Pulmonary artery endothelial cell (primary cell): ENCODE measurements around the gene SERPINB5. TPM values are rescaled to one million over a fixed set of nuclear protein-coding genes. Genes with fewer than 3 reads are reported as not detected.
A peak's percentile ranks its signal among the peaks of the same experiment; 100 is the strongest.

Source experiments
- DNase-seq: peaks from one replicate; pipeline ENCODE4 v3.0.0-alpha.2; 2011; ENCODE audit warnings: low read depth, low spot score
- total RNA-seq: library from RNA; depleted of rRNA; stranded (reverse); fragments of >200 nt; gene quantifications from 2 replicates; pipeline ENCODE4 v1.2.3, GENCODE V29; 2014

Gene SERPINB5
- total RNA-seq, 1 donor from 2014 or later: 0.07 TPM

DNA sequence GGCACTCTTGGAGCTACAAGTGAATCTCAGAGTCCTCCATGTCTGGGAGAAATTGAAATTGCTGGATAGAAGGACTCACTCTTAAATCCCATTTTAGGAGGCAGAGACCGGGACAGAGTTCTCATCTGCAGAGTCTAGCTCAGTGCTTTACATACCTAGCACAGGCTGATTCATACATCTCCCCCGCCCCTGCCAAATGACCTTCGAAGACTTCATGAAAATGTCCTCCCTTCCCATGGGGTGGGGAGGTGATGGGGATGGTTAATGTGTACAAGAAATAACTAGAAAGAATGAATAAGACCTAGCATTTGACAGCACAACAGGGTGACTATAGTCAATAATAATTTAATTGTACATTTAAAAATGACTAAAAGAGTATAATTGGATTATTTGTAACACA is 8.2 kb upstream of the SERPINB5 start:
- DNase-seq: no peak

- DNase-seq: no peak
Observed at GRCh38 chr18:63470751-63471150, 6.0 kb upstream of the SERPINB5 start.

DNA sequence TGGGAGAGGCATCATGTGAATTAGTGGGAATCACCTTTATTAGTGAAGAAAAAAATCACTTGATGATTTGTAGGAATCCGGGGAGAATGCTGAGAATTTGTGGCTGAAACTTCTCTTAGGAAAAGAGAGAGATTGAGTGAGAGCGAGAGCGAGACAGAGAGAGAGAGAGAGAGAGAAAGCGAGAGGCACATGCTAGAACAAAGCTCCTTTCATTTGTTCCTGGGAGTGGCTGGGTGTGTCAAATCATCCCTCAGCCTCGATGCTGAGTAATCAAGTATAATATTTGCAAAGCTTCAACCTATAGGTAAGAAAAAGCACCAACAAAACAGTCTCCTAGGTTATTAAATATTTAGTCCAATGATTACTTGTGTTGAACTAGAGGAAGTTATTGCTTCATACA is 4.4 kb upstream of the SERPINB5 start:
- no peak for DNase-seq

DNA sequence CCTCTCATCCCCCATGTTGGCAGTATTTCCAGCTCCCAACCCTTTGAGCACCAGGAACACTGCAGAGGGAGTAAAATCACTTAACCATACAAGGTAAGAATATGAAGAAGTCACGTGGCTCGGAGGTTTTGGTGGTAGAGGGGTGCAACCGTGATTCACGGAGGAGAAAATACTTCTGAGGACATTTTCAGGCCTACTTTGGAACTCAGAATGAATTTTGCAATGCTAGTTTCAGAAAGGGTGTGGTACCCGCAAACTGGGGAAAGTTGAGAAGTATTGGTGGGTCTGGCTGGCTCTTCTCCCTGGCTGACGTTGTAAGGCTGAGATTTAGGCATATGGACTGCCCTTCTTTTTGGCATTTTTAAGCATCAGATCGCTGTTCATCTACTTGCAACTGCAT is 442 bp downstream of the SERPINB5 start:
- DNase-seq: no peak

GRCh38 chr18:63477968-63478367 is 1.2 kb downstream of the SERPINB5 start:
- DNase-seq: no peak

- DNase-seq: no peak
Observed at GRCh38 chr18:63479826-63480225, 3.1 kb downstream of the SERPINB5 start.

- no peak for DNase-seq
Observed at GRCh38 chr18:63480476-63480875, 3.7 kb downstream of the SERPINB5 start.

DNA sequence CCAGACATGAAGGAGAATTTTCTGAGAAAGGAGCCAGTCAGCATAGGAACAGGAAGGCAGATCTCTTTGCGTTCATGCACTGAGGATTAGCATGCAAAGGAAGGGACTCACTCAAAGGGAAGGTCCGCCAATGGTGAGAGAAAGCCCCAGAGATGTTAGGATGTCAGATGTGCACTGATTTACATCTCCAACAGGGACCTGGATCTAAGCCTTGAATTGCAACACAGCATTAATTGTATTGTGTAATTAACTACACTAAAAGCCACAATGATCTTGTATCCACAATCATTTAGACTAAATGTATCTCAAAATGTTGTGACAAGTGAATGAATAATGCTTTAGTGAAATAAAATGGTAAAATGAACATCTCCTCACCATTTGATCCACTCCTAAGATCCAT is 4.2 kb downstream of the SERPINB5 start:
- DNase-seq: no peak

DNA sequence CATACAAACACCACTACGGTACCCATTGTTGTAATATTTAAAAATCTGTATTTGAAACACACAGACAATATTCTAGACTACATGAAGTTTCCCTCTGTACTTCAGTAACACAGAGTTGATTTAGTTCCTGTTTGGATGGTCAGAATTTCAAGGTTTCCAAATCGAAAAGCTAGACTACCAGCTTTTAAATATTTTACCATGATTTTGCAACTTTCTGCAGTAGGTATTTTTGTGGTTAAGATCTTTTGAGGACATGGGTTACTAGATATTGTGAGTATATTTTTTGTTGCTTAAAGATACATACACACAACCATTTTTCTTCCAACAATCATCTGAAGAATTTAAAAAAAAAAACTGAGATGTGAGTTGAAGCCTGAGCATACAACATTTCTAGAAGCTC is 10.9 kb downstream of the SERPINB5 start:
- DNase-seq: no peak

DNA sequence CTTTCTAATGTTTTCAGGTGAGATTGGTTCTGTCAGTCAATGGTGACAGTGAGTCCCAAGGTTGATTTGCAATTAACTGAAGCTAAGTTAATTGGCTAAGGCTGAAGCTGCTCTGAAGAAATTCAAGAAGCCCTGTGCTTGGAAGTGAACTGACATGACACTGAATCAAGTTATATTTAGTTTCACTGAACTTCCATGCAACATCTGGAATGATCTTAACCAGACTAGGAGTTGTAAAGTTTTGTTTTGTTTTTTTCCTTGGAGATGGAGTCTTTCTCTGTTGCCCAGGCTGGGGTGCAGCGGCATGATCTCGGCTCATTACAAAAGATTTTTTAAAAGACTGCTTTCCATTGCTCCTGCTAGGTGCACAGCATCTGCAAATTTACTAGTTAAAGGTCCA is 11.4 kb downstream of the SERPINB5 start:
- no peak for DNase-seq

- no peak for DNase-seq
Observed at GRCh38 chr18:63492851-63493250, 16.1 kb downstream of the SERPINB5 start.

DNA sequence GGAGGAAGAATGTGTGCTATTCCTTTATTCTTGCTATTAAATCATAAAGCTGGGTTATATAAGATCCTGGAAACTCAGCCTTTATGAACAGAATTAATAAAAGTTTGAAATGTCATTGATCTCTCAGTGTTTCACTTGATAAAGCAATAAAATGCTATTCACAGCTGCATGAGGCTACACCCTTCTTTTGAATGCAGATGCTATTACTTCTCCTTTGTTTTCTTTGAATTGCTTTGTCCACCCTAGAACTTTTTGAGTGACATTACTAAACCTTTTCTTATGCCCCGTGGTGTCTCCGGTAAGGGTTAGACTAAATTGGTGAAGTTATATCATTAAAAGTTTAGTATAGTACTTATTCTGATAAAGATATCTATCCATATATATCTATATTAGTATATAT is 18.9 kb downstream of the SERPINB5 start:
- no peak for DNase-seq

- no peak for DNase-seq
Observed at GRCh38 chr18:63505566-63506335, 29.0 kb downstream of the SERPINB5 start.

DNA sequence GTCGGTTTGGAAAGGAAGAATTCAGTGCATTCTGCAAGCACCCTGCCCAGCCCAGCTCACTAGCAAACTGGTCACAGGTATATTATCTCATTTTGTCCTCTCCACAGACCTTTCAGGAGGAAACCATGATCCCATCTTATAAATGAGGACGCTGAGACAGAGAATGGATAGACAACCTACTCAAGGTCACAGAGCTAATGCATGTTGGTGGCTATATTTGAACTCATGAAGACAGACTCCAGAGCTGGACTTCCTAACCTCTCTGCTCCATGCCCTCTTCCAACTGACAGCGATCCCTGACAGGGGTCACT is 29.5 kb downstream of the SERPINB5 start:
- DNase-seq: no peak

- no peak for DNase-seq
Observed at GRCh38 chr18:63508596-63508995, 31.8 kb downstream of the SERPINB5 start.

DNA sequence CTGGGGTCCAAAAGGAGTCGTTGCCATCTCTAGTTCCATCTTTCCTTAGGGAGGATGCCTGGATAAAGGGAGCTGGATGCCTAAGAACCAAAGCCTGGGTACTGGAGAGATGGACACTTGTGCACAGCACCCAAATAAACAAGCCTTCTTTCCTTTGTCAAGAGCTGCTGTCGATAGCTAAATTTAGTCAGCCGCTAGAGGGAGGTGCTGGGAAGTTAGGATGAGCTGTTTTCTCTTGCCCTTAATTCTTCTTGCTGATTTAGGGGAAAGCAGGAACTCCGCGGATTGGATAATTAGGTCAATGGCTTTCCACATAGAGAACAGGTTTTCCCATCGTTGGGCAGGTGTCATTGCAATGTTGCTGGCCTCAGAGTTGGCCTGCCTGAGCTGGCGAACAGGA is 34.5 kb downstream of the SERPINB5 start:
- no peak for DNase-seq

DNA sequence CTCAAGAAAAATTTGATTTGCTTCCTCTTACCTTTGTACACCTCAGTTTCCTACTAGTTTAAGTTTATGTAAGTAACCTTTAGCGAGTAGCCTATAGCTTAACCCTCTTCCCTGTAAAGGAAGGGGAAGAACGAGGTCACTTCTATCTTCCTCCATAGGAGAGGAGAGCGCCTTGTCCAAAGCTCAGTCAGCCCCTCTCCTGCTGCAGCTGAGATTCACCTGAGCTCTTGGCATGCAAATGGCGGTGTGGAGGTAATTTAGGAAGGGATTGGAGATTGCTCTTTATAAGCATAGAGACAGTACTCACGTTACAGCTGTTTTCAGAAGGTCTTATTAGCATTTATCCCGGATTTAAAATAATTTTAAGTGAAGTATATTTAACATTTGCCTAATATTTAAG is 37.6 kb downstream of the SERPINB5 start:
- DNase-seq: no peak

DNA sequence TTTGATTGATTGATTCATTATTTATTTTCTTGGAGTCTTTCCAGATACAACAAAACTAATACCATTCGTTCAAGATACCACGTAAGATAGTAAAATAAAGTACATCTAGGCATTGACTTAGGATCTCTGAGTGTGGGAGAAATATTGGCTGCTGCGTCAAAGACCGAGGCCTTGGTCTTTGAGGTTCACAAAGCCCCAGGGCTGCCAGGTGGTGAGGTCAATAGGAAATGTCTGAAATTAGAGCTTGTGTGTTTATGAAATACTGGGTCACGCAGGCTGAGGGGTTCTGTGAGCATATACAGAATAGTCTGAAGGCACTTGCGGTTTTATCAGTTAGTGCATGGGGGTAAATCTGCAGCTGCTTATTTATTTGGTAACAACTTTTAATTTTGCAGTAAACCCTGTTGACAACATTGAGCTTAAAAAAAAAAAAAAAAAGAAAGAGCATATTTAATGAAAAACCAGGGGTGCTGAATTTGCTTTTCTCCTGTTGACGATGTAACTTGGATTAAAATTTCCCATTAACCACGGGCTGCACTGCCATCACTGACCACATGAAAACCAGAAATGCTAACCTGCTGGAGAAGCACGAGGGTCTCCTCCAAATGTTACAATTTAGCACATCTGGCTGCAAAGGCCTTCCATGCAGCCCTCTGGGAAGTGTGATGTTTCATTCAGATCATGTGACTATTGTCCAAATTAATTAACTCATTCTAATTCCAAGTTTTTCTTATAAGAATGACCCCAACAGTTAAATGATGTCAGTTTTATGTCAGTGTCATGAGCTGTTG is 38.3 kb downstream of the SERPINB5 start:
- no peak for DNase-seq

- DNase-seq: no peak
Observed at GRCh38 chr18:63515801-63516200, 39.0 kb downstream of the SERPINB5 start.

DNA sequence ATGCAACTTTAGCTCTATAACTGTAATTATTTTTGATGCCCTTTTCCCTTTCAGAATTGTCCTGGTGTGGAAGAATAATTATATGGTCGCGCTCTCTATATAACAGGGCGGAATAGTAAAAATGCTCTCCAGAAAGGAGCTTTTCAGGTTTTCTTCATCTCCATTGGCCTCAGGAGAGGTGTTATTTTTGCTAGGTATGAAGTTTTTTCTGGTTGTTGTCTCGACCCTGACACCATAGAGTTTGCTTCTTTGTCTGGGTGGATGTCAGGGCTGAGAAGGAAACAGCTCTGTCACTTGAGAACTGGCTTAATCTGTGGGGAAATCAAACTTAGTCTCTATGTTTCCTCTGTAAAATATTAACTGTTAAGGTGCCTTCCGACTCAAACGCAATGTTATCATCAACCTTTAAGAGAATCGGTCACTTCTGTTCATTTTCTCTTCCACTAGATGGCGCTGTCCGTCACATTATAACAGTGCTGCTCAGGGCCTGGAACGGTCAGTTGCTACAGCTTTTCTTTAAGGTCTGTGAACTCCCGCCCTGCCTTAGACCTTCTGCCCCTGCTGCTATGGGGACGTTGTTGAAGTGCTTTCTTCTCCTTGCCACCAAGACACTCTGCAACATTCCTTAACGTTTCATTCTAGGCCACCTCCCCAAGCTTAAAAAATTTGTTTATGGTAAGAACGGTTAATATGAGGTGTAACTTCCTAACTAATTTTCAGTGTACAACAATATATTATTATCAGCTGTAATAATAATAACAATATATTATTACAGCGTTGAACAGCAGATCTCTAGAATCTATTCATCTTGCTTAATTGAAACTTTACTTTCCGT is 41.6 kb downstream of the SERPINB5 start:
- DNase-seq: peak; percentile 17

GRCh38 chr18:63520053-63520685 is 43.4 kb downstream of the SERPINB5 start:
- DNase-seq: no peak

DNA sequence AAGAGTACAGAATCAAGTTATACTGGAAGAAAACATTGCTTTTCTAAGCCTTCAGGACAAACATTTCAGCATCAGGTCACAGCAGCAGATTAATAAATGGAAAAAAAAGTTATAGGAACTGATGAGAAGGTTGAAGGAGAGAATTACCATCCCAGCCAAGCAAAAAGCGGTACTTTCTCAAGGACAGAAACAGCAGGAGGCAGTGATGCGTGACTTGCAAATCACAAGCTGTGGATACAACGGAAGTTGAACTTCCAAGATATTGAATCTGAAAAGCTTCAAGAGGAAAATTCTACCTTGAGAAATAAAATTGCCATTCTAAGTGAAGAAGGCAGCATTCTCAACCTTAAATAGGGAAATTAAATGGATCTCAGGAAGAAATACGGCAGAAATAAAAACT is 46.9 kb downstream of the SERPINB5 start:
- DNase-seq: no peak
